ENCODE results near the gene USP11.

Gene USP11

DNA sequence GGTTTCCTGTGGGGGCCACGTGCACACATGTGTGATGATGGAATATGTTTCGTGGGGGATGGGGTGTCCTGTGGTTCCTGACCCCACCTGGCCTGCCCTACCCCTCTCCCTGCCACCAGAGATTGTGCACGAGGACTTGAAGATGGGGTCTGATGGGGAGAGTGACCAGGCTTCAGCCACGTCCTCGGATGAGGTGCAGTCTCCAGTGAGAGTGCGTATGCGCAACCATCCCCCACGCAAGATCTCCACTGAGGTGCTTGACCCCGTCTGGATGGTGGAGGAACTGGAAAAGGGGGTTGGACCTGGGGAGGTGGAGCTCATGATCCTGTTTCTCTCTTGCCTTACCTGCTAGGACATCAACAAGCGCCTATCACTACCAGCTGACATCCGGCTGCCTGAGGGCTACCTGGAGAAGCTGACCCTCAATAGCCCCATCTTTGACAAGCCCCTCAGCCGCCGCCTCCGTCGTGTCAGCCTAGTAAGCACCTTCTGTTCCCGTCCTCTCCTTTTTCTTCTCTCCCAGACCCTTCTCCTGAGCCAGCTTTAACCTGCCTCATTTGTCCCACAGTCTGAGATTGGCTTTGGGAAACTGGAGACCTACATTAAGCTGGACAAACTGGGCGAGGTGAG, 8.4 kb upstream of the USP11 start:
- no peak overlapping the region for H3K4me3 ChIP-seq (ENCODE audit: low read depth, low read length)

DNA sequence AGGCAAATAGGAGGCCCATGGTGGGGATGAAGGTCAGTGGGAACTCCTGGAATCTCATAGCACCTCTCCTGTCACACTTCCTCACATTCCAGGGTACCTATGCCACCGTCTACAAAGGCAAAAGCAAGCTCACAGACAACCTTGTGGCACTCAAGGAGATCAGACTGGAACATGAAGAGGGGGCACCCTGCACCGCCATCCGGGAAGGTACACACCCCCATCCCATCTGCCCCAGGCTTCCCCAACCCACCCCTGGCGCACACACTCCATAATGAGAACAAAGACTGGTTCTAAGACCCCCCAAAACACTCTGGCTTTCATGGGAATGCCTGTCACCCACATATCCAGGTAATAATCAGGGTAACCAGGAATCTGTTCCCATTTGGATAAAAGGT, 7.9 kb upstream of the USP11 start:
- no peak overlapping the region for H3K4me3 ChIP-seq (ENCODE audit: low read depth, low read length)

DNA sequence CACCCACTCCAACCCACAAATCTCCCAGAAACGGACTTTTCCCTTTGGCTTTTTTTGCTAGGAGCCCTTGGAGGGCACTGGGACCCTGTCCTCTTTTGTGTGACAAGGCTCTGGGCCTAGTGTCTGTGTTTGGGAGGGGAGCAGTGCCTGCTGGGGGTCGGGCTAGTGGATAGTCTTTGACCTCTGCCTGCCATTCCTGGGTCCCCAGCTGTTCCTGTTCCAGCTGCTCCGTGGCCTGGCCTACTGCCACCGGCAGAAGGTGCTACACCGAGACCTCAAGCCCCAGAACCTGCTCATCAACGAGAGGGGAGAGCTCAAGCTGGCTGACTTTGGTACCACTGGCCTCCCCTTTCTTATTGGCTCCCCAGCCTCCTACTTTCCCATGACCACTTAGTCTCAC, 6.7 kb upstream of the USP11 start:
- H3K4me3 ChIP-seq (ENCODE audit: low read depth, low read length), result no peak overlapping the region

DNA sequence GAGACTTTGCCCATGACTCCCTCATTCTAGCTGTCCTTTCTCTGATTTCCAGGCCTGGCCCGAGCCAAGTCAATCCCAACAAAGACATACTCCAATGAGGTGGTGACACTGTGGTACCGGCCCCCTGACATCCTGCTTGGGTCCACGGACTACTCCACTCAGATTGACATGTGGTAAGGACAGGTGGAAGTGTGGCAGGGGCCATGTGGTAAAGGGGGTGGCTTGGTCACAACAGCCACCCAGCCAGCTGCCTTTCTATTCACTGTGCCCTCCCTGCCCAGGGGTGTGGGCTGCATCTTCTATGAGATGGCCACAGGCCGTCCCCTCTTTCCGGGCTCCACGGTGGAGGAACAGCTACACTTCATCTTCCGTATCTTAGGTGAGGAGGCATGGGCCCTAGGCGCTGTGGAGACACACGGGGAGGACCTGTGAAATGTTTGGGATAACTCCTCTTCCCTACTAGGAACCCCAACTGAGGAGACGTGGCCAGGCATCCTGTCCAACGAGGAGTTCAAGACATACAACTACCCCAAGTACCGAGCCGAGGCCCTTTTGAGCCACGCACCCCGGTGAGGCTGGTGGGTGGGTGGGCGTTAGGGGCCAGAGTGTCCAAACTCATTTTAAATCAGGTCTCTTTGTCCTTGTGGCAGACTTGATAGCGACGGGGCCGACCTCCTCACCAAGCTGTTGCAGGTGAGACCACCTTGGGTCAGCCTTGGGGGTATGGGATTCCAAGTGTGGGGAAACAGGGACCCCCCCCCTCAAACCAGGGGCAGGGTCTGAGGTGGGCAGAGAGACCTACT, 6.1 kb upstream of the USP11 start:
- H3K4me3 ChIP-seq (ENCODE audit: low read depth, low read length), result no peak overlapping the region

DNA sequence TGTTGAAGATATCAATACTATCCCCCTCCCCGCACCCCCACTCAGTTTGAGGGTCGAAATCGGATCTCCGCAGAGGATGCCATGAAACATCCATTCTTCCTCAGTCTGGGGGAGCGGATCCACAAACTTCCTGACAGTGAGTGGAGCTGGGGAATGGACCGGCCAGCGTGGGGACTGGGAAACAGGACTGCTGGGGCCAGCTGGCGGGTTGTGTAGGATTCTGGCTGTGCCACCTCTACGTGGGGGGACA, 5.5 kb upstream of the USP11 start:
- H3K4me3 ChIP-seq (ENCODE audit: low read depth, low read length), result no peak overlapping the region

DNA sequence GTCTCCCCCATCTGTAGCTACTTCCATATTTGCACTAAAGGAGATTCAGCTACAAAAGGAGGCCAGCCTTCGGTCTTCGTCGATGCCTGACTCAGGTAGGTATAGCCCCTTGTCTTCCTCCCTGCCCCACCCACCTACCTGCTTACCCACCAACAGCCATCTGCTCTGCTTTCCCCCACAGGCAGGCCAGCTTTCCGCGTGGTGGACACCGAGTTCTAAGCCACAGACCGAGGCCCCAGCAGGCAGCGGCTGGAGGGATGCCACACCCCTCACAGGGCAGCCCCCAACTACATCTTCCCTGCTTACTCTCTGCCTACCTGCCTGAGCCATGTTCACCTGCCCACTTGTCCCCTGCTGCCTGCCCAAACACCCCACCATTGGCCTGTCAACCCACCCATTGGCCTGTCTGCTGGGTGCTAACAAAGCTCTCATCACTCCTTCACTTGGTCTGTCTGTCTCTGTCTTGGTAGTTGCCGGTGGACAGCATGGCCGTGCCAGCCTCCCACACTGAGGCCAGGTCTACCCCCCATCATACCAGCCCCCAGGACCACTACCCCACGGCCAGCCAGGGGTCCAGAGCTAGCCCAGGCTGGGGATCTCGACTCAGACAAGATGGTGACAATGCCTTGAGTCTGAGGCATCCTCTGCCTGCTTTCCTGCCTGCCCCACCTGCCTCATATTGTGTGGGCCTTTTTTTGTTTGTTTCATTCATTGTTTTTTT, 4.1 kb upstream of the USP11 start:
- no peak overlapping the region for H3K4me3 ChIP-seq (ENCODE audit: low read depth, low read length)

DNA sequence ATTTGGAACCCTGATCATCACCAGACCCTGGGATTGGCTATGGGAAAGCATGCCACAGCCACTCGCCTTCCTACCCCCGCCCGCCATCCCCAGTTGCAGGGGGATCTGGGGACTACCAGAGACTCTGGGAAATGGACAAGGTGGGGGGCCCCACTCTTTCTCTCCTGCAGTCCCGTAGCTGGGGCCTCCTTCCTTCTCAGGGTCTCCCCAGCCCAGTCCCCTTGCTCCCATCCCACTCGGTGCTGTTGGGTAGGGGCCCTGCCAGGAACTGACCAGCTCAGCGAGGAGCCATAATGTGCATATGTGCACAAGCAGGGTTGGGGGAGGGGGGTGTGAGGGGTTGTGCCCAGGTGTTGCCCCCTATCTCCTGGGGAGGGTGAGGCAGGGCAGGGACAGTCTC, 3.4 kb upstream of the USP11 start:
- H3K4me3 ChIP-seq (ENCODE audit: low read depth, low read length), result no peak overlapping the region

DNA sequence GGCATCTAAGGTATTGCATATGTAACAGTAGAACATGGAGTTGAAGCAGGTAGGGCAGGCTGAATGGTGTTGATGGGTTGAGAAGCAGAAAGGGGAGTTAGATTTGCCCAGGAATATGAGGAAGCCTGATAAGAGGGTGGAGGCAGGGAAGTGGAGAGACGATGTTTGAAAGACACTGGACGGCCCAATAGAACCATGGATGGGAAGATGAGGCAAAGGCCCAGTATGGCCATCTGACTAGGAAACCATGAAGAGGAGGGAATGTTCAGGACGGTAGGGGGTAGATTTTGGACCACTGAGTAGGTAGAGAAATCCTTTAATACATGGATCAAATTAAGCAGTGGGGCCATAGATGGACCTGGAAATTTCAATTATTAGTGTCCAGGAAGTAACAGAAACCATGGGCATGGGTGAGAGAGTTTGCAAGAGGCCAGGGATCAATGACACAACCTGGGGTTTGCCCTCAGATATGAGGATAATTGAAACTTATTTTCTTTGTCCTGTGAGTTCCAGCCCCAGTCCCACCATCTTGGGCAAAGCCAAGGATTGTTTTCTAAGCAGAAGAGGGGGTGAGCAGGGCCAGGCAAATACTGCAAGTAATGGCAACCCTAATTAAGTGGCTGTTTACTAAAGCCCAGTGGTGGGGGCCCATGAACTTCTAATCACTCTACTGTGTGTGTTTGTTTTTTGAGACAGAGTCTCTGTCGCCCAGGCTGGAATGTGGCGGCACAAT, 2.5 kb upstream of the USP11 start:
- no peak overlapping the region for H3K4me3 ChIP-seq (ENCODE audit: low read depth, low read length)

DNA sequence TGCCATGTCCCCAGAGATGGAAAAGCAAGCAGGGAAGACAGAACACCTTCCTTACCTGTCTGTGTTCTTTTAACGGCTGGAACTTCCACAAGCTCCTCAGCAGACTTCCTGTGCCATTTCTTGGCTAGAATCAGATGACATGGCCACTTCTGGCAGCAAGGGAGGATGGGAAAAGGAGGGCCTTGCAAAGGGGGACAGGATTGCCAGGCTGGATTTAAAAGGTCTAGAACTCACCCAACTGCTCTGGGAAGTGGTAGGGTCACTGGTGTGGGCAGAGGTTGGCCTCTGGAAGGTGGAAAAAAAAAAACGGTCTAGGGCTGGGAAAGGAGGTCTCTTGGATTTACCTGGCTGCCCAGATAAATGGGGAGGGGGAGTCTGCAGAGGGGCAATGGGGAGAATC, 1.6 kb upstream of the USP11 start:
- no peak overlapping the region for H3K4me3 ChIP-seq (ENCODE audit: low read depth, low read length)

DNA sequence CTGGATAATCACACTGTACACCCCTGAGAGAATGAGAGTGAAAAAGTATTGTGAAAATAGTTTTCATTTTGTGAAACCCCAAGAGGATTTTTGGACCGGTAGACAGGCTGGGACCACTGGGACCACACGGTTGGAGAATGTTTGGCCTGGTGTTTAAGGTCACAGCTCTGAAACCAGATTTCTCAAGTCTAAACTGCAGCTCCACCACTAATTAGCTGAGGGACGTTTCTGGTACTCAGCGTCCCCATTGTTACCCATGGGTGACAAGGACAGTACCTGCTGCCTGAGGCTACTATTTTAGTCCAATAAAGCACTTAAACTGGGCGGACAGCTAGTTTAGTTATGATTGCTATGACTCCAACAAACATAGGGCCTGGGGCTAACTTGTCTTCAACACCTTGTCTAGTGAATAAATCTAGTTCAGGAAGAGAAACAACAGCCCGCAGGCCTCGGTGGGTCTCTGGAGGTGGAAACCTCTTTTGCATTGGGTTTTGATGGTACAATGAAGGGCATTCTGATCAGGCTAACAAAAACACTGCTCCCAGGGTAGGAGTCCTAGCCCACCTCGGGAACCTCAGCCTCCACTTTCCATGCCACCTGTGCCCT, 509 bp upstream of the USP11 start:
- peak overlapping the region; percentile 70 for H3K4me3 ChIP-seq (ENCODE audit: low read depth, low read length)

DNA sequence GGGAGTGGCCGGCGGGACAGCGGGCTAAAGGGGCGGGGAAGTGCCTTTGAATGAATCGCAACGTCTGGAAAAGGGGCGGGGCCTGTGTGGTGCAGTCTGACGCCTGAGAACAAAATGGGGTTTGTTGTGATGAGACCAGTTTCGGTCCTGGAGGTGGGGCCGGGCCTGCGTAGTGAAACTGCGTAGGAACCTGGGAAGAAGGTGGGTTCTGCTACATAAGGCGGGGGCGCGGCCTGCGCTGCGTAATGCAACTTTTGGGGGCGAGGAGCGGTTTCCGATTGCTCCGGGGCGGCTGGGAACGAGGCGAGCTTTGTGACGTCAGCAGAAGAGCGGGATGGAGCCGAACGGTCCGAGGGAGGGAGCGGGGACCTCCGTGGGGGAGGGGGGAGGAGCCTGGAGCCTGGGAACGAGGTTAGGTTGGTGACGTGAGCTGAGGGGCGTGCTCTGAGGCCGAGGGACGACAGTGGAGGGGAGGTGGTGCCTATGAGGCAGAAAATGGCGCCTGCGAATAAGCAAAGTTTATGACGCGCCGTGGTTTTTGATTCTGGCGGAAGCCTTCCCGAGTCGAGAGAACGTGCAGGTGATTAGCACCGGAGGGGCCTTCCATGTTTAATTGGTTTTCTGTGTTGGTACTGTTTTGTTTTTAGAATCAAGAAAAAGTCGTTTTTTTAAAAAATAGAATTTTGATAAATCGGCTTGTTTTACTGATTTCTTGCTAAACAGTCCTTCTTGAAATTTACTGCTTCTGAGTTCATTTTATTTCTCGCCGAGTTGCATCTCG, 714 bp downstream of the USP11 start:
- peak overlapping the region; percentile 70 for H3K4me3 ChIP-seq (ENCODE audit: low read depth, low read length)

DNA sequence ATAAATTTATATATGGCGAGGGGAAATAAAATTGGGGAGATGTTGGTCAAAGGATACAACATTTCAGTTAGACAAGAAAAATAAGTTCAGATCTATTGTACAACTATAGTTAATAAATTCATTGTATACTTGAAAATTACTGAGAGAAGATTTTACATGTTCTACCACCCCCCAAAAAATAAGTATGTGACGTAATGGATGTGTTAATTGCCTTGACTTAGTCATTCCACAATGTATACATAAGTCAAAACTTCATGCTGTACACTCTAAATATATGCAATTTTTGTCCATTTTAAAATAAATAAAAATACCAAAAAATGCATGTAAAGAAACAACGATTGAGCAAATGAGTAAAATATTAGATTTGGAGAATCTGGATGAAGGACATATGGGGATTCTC, 1.8 kb downstream of the USP11 start:
- H3K4me3 ChIP-seq (ENCODE audit: low read depth, low read length), result peak overlapping the region; percentile 70

DNA sequence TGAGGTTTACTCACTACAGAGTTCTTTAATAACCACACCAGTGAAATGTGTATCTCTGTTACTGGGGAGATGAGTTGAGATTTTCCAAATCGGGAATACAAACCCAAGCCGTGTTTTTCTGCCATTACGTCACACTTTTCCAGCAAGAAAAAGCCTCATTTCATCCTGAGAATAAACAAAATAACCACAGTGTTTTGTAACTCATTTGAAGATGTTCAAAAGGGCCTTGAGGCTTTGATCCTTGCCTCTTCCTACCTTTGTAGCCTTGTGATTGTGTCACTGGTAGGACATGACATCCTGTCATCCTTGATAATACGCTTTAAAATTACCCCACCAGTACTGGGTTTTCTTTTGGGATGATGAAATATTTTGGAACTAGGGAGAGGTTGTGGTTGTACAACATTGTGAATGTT, 2.9 kb downstream of the USP11 start:
- no peak overlapping the region for H3K4me3 ChIP-seq (ENCODE audit: low read depth, low read length)

DNA sequence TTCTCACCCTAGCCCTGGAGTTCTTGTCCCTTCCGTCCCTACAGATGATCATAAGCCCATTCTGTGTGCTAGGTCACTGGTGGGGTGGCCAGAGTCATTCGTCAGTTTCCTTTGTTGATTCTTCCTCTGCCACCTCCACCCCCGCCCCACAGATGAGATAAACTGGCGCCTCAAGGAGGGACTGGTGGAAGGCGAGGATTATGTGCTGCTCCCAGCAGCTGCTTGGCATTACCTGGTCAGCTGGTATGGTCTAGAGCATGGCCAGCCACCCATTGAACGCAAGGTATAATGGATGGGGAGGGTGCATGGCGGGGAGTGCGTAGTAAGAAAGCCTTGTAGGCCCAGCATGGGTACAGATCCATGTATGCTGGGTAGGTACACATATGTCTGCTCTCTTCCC, 6.4 kb downstream of the USP11 start:
- H3K4me3 ChIP-seq (ENCODE audit: low read depth, low read length), result no peak overlapping the region

DNA sequence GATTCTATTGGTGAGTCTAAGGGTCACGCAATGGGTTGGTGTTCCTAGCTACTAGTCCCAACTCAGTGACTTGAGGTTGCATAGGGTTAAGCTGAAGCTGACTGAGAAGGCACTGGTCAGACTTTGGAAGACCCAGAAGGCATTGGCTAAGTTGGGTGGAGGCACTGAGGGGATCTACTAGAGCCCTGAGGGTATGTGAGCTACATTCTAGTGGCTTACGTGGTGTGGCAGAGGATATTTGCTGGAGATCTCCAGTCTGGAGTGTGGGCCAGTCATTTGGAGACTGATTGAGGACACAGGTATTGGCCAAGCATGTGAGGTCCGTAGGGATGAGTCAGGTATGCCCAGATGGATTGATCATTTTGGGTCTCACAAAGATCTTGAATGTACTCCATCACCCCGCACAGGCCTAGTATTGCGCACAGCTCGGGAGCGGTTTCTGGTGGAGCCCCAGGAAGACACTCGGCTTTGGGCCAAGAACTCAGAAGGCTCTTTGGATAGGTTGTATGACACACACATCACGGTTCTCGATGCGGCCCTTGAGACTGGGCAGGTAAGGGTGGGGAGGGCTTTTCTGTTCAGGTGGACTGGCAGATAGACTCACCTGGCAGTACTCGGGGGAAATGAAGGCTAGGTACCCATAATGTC, 7.2 kb downstream of the USP11 start:
- H3K4me3 ChIP-seq (ENCODE audit: low read depth, low read length), result no peak overlapping the region

DNA sequence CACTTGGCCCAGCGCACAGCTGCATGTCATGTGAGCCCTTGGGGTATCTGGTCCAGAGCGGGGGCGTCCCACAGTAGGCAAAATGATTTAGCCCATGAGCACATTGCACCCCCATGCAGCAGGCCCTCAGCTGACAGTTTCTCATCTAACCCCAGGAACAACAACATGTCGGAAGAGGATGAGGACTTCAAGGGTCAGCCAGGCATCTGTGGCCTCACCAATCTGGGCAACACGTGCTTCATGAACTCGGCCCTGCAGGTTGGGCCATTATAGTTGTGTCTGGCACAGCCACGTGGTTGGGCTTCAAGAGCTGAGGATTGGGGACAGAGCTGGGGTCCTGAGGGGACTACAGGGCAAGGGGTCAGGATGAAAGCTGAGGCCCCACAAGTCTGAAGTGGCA, 7.8 kb downstream of the USP11 start:
- no peak overlapping the region for H3K4me3 ChIP-seq (ENCODE audit: low read depth, low read length)

DNA sequence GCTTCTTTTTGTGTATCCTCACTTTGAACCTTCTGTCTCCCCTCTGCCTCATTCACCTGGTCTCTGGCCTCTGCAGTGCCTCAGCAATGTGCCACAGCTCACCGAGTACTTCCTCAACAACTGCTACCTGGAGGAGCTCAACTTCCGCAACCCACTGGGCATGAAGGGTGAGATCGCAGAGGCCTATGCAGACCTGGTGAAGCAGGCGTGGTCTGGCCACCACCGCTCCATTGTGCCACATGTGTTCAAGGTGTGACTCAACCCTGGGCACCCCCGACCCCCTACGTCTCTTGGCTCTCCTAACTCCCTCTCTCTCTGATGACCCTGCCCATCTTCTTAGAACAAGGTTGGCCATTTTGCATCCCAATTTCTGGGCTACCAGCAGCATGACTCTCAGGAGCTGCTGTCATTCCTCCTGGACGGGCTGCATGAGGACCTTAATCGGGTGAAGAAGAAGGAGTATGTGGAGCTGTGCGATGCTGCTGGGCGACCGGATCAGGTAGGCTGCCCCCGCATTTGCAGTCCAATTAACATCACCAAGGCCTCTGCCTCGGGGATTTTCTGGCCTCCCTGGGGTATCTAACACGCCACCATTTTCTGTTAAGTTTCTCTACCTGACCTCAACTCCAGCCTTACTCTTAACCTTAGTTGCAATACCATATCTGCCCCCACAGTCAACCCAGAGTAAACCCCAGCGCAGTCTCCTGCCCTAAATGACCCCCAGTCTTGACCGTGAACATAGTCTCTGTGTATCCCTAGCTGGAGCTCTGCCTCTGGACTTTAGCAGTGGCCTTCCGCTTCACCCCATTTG, 8.6 kb downstream of the USP11 start:
- H3K4me3 ChIP-seq (ENCODE audit: low read depth, low read length), result no peak overlapping the region

DNA sequence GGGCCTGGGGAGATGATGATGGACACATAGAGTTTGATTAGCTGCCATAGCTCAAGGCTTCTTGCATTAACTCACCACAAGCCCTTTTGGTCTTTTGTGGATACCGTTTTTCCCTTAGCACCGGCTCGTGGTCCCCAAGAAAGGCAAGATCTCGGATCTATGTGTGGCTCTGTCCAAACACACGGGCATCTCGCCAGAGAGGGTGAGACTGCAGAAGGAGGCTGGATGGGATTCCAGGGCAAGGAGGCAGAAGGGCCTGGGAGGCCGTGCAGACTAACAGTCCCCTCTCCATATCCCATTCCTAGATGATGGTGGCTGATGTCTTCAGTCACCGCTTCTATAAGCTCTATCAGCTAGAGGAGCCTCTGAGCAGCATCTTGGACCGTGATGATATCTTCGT, 9.5 kb downstream of the USP11 start:
- no peak overlapping the region for H3K4me3 ChIP-seq (ENCODE audit: low read depth, low read length)

DNA sequence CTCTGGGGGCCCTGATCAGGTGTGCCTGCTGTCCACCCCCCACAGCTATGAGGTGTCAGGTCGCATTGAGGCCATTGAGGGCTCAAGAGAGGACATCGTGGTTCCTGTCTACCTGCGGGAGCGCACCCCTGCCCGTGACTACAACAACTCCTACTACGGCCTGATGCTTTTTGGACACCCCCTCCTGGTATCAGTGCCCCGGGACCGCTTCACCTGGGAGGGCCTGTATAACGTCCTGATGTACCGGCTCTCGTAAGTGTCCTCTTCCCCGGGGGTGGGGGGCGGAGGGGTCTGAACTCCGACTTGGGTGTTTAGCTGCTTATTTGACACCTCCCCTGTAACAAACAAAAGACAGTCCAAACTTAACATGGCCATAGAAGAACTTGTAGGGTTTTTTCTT, 10.5 kb downstream of the USP11 start:
- no peak overlapping the region for H3K4me3 ChIP-seq (ENCODE audit: low read depth, low read length)

All from iPS-11a (cell line).